Stimulated activated CD8-positive, alpha-beta memory T cell treated with anti-CD3 and anti-CD28 coated beads, Interleukin-7, amount 100 ng/mL, for 1 hour (primary cell): ENCODE data around the gene MORN3.
"Not testable (repeated sequence)": the region's sequence is repeated elsewhere in the genome, so short reads cannot be mapped to it uniquely, and the experiment has no call there.

Experiments
- DNase-seq, 2 donors: peaks; one replicate each; pipeline ENCODE4 v3.0.0-alpha.2; 2020; ENCODE audit warnings: low read depth in 2 of 2

Gene MORN3, protein sequence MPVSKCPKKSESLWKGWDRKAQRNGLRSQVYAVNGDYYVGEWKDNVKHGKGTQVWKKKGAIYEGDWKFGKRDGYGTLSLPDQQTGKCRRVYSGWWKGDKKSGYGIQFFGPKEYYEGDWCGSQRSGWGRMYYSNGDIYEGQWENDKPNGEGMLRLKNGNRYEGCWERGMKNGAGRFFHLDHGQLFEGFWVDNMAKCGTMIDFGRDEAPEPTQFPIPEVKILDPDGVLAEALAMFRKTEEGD

DNA sequence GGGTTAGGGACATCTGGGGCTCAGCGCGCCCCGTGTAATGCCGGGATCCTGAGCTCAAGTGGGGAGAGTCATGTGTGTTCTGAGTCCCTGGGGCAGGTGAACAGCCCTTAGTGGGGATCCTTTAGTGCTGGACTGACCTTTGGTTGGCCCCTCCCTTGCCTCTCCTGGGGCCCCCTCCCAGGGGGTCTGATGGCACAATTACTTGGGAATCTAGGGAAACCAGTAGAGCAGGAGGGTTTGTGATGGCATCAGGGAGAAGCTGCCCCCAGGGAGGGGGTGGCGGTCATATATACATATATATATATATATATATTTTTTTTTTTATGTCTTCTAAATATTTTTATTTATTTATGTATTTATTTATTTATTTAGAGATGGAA is at the start of gene MORN3:
Gene MORN3, minus strand, starts transcription at position 134 of the 380 bp plus-strand sequence. CDS start 171 bp downstream, outside the sequence.
- no peak for DNase-seq

DNA sequence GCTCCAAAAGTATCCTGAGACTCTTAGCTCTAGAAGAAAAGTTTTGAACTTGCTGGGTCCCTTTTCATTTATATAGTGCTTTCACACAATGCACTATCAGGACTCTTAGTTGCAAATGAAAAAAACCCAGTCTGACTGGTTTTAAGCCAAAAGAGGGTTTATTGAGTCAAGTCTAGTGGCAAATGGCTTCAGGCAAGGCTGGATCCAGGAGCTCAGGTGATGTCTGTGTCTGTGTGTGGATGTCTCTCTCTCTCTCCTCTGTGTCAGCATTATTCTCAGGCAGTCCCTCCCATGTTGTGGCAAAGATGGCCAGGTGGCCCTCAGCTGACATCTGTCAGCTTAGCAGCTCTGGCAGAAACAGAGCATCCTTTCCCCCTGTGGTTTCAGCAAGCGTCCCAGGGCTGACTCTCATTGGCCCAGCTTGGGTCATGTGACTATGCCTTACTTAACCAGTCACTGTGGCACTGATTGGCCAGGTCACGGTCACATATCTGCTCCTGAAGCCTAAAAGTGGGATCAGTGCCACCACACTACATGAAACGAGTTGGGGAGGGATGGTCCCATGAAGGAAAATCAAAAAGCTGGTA is 49.3 kb upstream of the MORN3 start:
- no peak for DNase-seq

DNA sequence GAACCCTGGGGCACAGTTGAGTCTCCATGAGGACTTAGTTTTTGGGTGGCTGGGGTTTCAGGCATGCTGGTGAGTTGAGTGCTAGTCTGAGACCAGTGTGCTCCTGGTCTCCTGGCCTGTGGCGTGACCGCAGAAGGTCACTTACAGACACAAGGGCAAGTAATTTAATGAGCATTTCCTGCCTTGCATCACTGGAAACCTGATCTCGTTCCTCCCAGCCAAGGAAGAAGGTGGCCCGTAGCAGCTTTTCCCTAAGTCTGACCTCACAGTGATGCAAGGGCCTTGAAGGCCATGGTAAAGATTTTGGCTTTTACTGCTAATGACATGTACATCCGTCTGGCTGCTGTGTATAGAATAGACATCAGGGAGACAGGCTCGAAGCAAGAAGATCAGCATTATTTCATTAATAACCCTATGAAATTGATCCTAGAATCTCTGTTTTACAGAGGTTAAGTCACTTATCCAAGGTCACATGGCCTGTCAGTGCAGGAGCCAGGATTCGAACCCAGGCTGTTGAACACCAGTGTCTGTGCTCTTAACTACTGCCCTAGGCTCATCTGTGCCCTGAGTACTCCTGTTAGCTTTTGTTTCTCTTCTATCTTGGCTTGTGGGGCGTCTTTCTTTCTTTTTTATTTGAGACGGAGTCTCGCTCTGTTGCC is 47.7 kb upstream of the MORN3 start:
- no peak for DNase-seq

DNA sequence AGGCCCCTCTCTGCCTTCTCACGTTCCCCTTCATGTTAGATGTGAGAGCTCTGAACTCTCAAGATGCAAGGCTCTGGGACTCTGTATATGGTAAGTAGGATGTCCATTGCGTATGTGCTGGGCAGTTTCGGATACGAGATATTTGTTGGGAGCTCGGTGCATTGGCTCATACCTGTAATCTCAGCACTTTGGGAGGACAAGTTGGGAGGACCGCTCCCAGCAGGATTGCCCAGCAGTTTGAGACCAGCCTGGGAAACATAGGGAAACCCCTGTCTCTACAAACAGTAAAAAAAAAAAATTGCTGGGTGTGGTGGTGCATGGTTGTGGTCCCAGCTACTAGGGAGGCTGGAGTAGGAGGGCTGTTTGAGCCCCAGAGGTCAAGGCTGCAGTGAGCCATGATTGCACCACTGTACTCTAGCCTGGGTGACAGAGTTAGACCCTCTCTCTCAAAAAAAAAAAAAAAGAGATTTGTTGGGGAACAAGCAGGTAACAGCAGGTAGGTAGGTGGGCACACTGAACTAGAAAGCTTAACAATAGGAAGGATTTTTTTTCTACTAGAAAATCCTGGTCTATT is 46.5 kb upstream of the MORN3 start:
- DNase-seq: no peak

DNA sequence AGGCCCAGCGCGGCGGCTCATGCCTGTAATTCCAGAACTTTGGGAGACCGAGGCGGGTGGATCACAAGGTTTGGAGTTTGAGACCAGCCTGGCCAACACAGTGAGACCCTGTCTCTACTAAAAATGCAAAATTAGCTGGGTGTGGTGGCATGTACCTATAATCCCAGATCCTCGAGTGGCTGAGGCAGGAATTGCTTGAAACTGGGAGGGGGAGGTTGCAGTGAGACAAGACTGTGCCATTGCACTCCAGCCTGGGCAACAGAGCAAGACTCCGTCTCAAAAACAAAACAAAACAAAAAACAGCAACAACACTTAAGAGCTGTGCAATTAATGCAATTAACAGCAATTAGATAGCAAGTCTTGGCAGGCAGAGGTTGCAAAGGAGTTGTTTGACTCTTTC is 45.6 kb upstream of the MORN3 start:
- DNase-seq: not testable (repeated sequence)

DNA sequence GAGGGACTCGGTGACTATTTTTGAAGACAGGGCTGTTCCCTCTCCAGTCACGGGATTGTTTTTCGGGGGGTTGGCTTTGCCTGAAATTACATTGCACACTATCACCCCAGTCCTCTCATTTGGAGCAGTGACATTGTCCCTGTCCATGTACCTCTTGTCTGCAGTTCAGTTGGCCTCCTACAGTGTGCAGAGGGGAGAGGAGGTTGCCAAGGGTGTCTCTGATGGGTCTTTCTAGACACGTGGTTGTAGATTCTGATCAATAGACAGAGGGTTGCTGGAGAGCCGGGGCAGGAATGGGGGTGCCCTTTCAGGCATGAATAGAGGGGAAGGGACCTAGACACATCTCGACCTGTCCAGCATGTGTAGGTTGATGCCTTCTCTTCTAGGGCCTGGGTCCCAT is 44.3 kb upstream of the MORN3 start:
- no peak for DNase-seq

DNA sequence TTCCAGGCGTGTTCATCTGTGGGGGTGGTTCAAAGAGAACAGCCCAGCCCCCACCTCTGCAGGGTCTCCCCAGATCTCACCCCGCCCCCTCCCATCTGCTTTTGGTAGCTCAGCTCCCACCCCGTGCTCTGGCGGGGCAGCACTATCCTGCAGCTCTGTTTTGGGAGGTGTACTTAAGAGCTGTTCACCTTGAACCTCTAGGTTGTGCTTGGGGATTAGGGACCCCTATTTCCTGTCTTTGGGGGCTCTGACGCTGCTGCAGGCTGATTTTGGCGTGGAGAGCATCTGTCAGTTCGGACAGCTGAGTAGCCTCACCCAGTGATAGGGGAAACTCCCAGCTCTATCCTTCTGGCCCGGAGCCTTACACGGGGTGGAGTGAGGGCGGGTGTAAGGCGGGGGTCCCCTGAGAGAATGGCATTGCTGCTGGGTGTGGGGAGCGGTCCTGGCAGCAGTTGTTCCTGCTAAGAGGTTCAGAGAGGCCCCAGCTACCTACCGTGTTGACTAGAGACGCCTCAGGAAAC is 43.9 kb upstream of the MORN3 start:
- DNase-seq: no peak

DNA sequence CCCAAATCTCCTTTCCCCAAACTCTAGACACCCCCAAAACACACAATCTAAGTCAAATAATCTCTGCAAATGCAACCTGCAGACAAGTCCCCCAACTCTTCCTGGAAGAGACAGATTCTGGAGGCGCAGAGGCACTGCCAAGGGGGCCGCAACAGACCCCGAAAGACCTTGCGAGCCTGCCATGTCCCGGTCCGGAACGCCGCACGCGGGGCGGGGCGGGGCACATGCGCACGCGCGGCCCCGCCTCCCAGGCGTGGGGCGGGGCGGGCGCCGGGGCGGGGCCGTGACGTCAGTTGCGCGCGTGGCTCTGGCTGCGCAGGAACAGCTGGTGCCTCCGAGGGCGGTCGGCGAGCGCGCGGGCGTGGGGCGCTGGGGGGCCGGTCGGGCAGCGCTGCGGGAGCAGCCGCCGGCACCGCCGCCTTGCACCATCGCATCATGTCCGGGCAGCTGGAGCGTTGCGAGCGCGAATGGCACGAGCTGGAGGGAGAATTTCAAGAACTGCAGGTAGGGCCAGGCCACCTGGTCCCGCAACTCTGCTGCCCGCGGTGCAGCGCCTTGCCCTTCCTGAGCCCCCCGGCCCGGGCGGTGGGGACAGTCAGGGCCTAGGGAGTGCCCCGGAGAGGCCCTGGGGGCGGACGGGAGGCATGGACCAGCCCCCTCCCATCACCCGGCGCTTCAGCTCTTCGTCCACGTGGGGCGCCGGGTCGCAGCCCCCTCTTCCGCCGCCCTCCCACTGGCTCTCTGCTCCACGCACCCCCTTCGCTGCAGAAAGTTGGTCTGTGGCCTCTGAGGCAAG is 43.2 kb upstream of the MORN3 start, which contains the start of gene TMEM120B:
Gene TMEM120B, plus strand, starts transcription at position 292 of the 796 bp plus-strand sequence. Its CDS starts 144 bp downstream, at position 436.
- DNase-seq: peak; percentile 62 to 76

DNA sequence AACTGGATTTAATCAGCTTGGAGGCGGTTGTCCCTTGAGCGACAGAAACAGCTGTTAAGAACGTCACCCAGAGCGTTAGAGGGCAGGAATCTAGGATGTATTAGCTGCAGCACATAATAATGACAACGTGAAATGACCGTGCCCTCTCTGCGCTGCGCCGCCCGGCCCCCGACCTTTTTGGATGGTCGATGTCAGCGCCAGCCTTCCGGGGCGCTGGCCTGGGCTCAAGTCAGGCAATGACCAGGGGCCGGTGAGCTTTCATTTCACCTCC is 42.7 kb upstream of the MORN3 start:
- DNase-seq: no peak

DNA sequence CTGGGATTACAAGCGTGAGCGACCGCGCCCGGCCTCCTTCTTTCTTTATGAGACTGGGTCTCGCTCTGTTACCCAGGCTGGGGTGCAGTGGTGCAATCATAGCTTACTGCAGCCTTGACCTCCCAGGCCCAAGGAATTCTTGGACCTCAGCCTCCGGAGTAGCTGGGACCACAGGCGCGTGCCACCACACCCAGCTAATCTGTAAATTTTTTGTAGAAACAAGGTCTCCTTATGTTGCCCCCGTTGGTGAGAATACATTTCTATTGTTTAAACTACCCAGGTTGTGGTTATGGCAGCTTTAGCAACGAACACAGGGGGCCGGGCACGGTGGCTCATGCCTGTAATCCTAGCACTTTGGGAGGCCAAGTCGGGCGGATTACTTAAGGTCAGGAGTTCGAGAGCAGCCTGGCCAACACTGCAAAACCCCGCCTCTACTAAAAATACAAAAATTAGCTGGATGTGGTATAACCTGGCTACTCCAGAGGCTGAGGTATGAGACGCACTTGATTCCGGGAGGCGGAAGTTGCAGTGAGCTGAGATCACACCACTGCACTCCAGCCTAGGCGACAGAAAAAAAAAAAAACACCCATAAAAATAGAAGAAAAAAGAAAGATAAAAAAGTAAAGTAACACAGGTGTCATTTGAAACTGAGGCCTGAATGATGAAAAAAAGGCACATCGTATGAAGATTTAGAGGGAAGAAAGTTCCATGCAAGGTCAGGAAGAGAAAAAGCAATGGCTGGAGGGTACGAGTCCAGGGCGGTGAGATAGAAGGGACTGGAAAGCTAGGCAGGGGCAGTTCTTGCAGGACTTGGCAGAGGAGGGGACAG is 42.1 kb upstream of the MORN3 start:
- DNase-seq: no peak

DNA sequence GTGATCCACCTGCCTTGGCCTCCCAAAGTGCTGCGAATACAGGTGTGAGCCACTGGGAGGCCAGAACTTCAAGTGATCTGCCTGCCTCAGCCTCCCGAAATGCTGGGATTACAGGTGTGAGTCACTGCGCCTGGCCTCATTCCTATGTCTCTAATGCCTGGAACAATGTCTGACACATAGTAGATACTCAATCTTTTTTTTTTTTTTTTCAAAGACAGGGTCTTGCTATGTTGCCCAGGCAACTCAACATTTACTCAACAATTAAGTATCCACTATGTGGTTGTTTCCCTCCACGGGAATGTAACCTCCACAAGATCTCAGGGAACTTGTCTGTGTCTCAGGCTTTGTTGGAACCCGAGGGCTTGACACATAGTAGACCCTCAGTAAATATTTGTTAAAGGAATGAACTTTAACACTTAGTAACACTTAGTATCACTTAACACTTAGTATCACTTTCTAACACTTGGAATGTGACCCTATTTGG is 40.1 kb upstream of the MORN3 start:
- no peak for DNase-seq

DNA sequence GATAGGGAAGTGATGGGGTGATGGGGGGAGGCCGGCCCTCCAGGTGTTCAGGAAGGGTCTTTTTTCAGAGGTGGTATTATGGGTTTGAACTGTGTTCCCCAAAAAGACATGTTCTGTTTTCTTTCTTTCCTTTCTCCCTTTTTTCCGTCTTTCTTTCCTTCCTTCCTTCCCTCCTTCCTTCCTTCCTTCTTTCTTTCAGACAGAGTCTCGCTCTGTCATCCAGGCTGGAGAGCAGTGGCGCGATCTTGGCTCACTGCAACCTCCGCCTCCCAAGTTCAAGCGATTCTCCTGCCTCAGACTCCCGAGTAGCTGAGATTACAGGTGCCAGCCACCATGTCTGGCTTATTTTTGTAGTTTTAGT is 39.6 kb upstream of the MORN3 start:
- DNase-seq: not testable (repeated sequence)

DNA sequence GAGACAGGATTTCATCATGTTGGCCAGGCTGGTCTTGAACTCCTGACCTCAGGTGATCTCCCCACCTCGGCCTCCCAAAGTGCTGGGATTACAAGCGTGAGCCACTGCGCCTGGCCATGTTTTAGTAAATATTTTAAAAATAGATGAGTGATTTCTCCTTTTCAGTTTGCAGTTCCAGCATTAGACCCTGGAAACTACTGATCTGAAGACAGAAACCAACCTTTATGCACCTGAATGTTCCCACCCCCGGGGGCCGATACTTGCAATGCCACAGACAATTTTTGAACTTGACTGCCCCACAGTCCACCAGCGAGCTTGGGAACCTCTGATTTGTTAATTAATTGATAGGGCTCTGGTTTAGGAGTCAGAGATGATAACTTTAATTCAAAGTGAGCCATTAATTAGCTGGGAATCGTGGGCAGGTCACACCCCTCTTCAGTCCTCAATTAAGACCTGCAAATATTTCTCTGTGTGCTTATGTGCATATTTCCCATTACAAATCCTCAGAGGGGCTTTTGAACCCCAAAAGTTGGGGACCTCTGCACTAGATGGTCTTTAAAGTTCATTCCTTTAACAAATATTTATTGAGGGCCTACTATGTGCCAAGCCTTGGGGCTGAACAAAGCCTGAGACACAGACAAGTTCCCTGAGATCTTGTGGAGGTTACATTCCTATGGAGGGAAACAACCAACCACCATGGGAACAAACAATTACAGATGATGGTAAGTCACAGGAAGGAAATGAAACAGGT is 39.0 kb upstream of the MORN3 start:
- no peak for DNase-seq

DNA sequence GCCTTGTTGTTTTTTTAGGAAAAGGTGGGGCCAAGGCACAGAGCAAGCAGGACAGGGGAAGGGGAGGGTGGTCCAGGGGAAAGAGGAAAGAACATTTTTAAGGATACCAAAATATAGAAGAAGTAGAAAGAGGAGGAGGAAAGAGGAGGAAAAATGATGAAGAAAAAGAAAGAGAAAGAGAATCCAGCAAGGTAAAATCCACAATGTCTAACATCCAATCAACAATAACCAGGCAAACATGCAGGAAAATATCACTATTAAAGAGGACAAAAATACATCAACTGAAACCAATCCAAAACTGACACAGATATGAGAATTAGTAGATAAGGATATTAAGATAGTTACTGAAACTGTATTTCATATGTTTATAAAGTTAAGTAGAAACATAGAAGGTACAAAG is 36.1 kb upstream of the MORN3 start:
- no peak for DNase-seq

DNA sequence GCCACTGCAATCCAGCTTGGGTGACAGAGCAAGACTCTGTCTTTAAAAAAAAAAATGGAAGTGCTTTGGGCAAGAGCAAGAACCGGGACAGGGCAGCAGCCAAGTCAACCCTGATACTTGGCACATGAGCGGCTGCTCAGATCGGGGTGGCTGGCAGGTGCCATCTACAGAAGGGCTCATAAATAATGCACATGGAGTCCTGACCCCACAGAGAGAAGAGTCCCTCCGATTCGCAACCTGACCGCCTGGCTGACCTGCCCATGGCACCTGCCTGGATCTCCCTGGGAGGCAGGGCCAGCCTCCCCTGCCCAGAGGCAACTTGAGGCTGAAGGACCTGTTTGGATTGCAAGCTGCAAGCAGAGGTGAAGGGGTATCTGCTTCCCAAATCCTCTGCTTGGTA is 33.5 kb upstream of the MORN3 start:
- no peak for DNase-seq

DNA sequence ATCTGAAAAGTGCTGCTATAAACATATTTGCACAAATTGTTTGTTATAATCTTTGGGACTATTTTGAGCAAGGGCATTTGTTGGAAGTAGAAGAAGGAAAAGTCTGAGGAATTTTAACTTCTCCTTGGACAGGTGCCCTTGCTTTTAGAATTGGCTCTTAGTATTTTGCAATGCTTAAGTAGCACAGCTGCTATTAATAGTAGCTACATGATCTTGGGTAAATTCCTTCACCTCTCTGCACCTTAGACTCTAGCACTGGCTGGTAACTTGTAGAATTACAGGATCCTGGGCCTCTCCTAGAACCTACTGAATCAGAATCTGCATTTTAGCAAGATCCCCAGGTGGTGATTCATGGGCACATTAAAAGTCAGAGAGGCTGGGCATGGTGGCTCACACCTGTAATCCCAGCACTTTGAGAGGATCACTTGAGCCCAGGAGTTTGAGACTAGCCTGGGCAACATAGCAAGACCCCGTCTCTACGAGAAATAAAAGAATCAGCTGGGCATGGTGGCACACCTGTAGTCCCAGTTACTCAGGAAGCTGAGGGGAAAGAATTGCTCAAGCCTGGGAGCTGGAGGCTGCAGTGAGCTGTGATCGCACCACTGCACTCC is 32.3 kb upstream of the MORN3 start:
- DNase-seq: no peak

DNA sequence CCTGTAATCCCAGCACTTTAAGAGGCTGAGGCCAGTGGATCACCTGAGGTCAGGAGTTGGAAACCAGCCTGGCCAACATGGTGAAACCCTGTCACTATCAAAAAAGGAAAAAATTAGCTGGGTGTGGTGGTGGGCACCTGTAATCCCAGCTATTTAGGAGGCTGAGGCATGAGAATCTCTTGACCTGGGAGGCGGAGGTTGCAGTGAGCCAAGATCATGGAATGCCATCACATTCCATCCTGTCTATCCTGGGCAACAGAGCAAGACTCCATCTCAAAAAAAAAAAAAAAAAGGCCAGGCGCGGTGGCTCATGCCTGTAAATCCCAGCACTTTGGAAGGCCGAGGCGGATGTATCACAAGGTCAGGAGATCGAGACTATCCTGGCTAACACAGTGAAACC is 28.4 kb upstream of the MORN3 start:
- not testable (repeated sequence) for DNase-seq

DNA sequence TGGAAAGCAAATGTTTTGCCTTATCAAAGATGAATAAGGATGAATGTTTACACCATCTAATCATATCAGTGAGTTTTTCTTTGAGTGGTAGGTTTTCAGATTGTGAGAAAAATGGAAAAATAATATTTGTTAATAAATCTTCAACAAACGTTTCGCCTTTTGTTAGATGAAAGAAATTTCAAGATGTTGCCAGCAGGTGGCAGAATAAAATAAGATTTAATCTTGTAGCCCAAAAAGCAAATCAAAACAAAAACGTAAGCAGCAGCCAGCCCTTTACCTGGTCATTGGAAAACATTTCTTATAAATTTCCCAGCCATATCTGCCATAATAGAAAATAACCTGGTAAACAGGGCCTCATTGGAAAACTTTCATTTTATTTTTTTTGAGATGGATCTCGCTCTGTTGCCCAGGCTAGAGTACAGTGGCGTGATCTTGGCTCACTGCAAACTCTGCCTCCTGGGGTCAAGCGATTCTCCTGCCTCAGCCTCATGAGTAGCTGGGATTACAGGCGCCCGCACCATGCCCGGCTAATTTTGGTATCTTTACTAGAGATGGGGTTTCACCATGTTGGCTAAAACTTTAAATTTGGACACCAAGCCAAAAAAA is 27.7 kb upstream of the MORN3 start:
- DNase-seq: no peak

DNA sequence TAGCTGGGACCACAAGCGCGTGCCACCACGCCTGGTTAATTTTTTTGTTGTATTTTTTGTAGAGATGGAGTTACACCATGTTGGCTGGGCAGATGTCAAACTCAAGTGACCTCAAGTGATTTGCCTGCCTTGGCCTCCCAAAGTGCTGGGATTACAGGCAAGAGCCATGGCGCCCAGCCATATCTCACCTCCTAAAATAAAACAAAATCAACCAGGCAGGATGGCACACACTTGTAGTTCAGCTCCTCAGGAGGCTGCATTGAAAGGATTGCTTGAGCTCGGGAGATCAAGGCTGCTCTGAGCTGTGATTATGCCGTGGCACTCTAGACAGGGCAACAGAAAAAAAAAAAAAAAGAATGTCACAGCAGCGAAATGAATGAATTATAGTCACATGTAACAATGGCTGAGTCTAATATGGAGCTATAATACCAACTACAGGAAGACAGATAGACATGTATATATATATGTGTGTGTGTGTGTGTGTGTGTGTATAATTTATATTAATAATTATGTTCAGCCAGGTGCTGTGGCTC is 23.8 kb upstream of the MORN3 start:
- no peak for DNase-seq
